ENCODE results near the gene GRHPR. TPM values are rescaled to one million over a fixed set of nuclear protein-coding genes. Genes with fewer than 3 reads are reported as not detected.
"Not testable (repeated sequence)": the region's sequence is repeated elsewhere in the genome, so short reads cannot be mapped to it uniquely, and the experiment has no call there.

The GRHPR gene
- total RNA-seq, 4 donors from 2014 or later, result 120 to 181 (median 141) TPM

GRCh38 chr9:37471942-37472684 is 49.6 kb downstream of the GRHPR start:
- WGBS, 2 donors, result 14 to 16% methylated on average over 7 of the region's 7 CpGs
- intact Hi-C loops (cut with DNase I; ENCODE audit: low total_unique reads), result no loop called here
- DNase-seq (ENCODE audit: low spot score in 2 of 2), result no peak
- TF ChIP-seq CTCF (IDR thresholded peaks at IDR 0.05) (no peak), POLR2A (IDR thresholded peaks at IDR 0.05) (no peak)
- no peak overlapping the region for H3K4me3 ChIP-seq (ENCODE audit: low read depth, poor library complexity, severe bottlenecking)

- intact Hi-C loops (cut with DNase I; ENCODE audit: low total_unique reads), result not testable (repeated sequence)
Observed at GRCh38 chr9:37473982-37474381, 51.5 kb downstream of the GRHPR start.

GRCh38 chr9:37474438-37474837 is 51.9 kb downstream of the GRHPR start:
- H3K4me3 ChIP-seq (ENCODE audit: low read depth, poor library complexity, severe bottlenecking), result no peak overlapping the region
- DNase-seq (ENCODE audit: low spot score in 2 of 2), result no peak
- TF ChIP-seq CTCF (IDR thresholded peaks at IDR 0.05), result no peak
- TF ChIP-seq POLR2A (IDR thresholded peaks at IDR 0.05), result no peak
- intact Hi-C loops (cut with DNase I; ENCODE audit: low total_unique reads), result no loop called here
- 95 to 97% methylated on average over 3 of the region's 3 CpGs for WGBS, 2 donors

More at GRCh38 chr9:37473982-37474381, 51.5 kb downstream of the GRHPR start:
- 65 to 66% methylated on average over 6 of the region's 6 CpGs for WGBS, 2 donors
- not testable (repeated sequence) for H3K4me3 ChIP-seq (ENCODE audit: low read depth, poor library complexity, severe bottlenecking); DNase-seq (ENCODE audit: low spot score in 2 of 2)

GRCh38 chr9:37476930-37477329 is 54.4 kb downstream of the GRHPR start:
- no peak for DNase-seq (ENCODE audit: low spot score in 2 of 2)
- TF ChIP-seq CTCF (IDR thresholded peaks at IDR 0.05), result no peak
- no peak for TF ChIP-seq POLR2A (IDR thresholded peaks at IDR 0.05)
- 61 to 65% methylated on average over 11 of the region's 11 CpGs for WGBS, 2 donors
- intact Hi-C loops (cut with DNase I; ENCODE audit: low total_unique reads), result no loop called here
- no peak overlapping the region for H3K4me3 ChIP-seq (ENCODE audit: low read depth, poor library complexity, severe bottlenecking)

GRCh38 chr9:37477443-37477842 is 54.9 kb downstream of the GRHPR start:
- intact Hi-C loops (cut with DNase I; ENCODE audit: low total_unique reads), result not testable (repeated sequence)

GRCh38 chr9:37477987-37478619 is 55.6 kb downstream of the GRHPR start:
- intact Hi-C loops (cut with DNase I; ENCODE audit: low total_unique reads); H3K4me3 ChIP-seq (ENCODE audit: low read depth, poor library complexity, severe bottlenecking); DNase-seq (ENCODE audit: low spot score in 2 of 2): not testable (repeated sequence)
- 69 to 70% methylated on average over 5 of the region's 5 CpGs for WGBS, 2 donors

More at GRCh38 chr9:37477443-37477842, 54.9 kb downstream of the GRHPR start:
- not testable (repeated sequence) for H3K4me3 ChIP-seq (ENCODE audit: low read depth, poor library complexity, severe bottlenecking); DNase-seq (ENCODE audit: low spot score in 2 of 2)
- WGBS, 2 donors, result 85 to 89% methylated on average over 4 of the region's 4 CpGs

GRCh38 chr9:37480759-37481158 is 58.3 kb downstream of the GRHPR start:
- no peak overlapping the region for H3K4me3 ChIP-seq (ENCODE audit: low read depth, poor library complexity, severe bottlenecking)
- intact Hi-C loops (cut with DNase I; ENCODE audit: low total_unique reads), result loop anchor here (10.0 kb wide), 1 partner anchor 114 kb away; the partner anchor contains the start of gene TOMM5
- DNase-seq (ENCODE audit: low spot score in 2 of 2), result no peak
- TF ChIP-seq POLR2A (IDR thresholded peaks at IDR 0.05) (no peak), CTCF (IDR thresholded peaks at IDR 0.05) (no peak)
- WGBS, 2 donors, result 86 to 87% methylated on average over 3 of the region's 3 CpGs

Measured in lower leg skin (tissue), 4 donors.